Activated effector memory CD4-positive, alpha-beta T cell treated with anti-CD3 and anti-CD28 coated beads, Interleukin-2, amount 50 U/mL, for 16 hours (primary cell): ENCODE measurements around the gene NOBOX.
A peak's percentile ranks its signal among the peaks of the same experiment; 100 is the strongest.
"Not testable (repeated sequence)": the region's sequence is repeated elsewhere in the genome, so short reads cannot be mapped to it uniquely, and the experiment has no call there.

Experiments
- DNase-seq: peaks from one replicate; pipeline ENCODE4 v3.0.0-alpha.2; 2020

The NOBOX gene

DNA sequence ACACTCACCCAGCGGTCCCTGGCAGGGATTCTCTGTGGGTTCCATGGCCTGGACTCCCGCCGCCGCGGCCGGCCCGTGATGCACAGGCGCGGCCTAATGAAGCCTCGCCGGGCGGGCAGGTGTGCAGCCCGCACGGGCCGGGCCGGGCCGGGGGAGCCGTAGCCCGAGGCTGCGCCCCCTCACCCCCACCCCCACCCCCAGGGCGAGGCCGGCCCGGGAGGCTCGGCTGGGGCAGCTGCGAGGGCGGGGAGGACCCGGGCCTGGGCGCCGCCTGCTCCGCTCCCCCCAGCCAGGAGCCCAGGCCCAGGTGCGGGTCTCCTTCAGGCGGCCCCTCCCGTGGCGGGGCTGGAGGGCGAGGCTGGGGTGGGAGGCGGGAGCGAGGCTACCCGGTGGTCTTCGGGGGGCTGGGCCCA, at the start of gene NOBOX:
Gene NOBOX, minus strand, starts transcription at position 45 of the 413 bp plus-strand sequence.
- DNase-seq, result no peak

DNA sequence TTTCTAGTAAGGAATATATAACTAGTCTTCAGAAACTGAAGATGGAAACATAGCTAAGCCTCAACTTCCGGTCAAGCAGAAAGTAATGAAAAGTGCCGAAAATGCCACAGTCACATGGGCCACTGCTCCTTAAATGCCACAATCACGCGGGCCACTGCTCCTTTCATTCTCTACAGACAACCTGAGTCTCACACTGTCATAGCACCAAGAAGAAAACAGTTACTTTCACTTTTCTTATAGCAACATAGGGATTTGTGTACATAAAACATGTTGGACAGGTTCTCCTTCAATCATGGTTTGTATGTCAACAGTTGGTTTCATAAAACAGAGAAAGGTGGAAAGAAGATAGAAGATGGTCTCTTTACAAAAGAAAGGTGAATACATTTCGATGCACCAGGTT, 48.6 kb upstream of the NOBOX start:
- no peak for DNase-seq

DNA sequence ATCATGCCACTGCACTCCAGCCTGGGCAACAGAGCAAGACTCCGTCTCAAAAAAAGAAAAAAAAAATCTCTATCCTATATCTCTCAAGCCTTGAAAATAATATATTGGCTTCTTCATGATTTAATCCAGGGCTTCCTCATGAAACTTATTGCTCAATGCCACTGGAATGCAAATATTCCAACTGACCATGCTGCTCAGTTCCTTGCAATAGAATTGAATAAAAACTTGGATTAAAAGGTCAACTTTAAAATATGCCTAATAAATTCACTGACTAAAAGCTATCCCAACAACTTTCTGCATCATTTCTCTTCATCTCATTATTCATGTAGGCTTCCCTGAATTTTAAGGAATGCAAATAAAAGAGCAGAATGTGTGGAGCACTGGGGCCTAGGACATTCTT, 42.1 kb upstream of the NOBOX start:
- DNase-seq, result no peak

DNA sequence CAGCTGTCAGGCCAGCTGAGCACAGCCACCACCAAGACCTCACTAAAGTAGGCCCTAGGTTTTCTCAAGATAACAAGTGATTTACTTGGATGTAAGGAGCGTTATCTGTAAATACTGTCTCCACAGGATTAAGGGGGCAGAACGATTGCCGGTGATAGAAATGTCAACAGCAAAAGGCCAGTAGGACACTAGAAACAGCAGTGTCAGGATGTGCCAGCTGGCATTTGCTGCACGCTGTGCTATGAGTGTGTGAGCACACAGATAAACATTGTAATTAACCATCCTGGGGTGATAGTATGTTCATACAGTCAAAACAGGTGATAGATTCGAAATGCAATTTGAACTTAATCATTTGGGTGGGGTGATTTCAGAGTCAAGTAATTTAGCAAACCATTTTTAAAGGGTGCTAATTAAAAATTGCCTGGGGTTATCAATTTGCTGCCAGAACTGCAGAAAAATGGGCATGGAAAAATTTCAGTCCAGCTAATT, 36.3 kb upstream of the NOBOX start:
- no peak for DNase-seq

DNA sequence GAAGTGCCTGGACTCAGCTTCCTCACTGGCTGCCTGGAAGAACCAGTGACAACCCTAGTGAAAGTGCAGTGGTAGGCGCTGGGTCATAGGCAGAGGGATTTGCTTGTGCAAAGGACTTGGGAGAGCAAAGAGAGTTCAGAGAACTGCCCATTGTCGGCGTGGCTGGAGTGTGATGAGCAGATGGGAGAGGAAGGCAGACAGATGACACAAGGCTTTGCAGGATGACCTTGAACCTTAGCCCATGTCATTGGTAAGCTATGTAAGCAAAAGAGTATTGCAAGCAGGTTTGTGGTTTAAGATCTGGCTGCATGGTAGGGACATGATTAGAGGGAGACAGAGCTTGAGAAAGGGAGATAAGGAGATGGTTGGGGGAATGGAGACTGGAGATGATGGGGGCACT, 35.3 kb upstream of the NOBOX start:
- DNase-seq, result no peak

DNA sequence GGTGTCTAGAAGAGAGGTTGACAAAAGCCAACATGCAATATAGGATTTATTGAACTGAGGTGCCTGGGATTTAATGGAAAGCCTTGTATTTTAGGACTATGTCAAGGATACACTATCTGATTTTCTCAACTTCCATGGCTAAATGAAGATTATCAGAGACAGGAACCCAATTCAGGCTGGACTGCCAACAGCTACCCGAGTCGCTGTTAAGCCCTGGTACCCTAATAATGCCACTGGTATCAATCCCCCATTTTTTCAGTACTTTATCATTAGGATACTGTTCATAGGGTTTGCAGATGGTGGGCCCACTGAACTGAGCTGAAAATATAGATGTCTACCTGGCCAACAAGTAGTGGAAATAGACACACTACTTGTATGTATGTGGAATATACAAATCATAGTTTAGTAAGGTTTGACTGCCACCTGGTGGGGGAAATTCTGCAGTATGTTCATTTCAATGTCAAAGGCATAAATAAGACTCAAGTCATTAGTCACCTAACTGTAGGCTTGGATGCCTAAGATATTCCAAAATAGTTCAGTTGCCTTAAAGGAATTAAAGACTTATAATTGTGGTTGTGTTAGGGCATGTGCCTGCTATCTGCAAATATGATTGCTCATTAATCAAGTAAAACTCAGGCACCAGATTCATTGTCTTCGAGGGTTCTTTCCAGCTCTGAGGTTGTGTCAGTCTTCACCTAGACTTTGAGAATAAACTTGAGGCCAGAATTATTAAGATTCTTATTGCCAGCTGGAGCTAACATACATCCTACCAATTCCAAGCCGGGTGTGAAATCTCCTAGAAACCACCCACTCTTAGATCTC, 34.1 kb upstream of the NOBOX start:
- peak; percentile 63 for DNase-seq

DNA sequence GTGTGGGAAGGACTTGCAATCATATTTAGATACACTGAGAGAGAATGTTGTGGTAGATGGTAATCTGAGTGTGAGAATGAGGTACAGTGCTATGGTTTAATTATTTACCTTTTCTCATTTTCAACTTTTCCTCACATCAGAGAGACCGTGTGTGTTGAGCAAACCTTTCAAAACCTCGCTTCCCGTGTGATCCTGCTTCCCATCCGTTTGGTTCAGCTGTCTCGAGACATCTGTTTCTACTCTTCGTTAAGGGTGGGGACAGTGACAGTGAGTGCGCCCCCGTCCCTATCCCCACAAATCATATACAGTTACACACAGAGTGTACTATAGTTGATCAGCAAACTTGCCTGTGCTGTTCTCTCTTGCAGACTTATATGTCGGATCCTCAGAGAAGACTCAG, 33.0 kb upstream of the NOBOX start:
- DNase-seq, result no peak

DNA sequence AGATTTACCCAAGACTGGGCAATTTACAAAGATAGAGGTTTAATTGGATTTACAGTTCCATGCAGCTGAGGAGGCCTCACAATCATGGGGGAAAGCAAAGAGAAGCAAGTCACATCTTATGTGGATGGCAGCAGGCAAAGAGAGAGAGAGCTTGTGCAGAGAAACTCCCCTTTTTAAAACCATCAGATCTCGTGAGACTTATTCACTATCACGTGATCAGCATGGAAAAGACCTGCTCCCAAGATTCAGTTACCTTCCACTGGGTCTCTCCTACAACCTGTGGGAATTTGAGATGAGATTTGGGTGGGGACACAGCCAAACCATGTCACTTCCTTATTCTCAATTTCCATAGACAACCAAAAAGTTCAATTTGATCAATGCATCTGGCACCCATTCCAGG, 24.9 kb upstream of the NOBOX start:
- DNase-seq, result no peak

DNA sequence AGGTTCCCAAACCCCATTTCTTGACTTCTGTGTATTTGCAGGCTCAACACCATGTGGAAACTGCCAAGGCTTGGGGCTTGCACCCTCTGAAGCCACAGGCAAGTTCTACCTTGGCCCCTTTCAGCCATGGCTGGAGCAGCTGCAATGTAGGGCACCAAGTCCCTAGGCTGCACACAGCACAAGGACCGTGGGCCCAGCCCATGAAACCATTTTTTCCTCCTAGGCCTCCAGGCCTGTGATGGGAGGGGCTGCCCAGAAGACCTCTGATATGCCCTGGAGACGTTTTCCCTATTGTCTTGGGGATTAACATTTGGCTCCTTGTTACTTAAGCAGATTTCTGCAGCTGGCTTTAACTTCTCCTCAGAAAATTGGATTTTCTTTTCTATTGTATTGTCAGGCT, 24.0 kb upstream of the NOBOX start:
- not testable (repeated sequence) for DNase-seq

DNA sequence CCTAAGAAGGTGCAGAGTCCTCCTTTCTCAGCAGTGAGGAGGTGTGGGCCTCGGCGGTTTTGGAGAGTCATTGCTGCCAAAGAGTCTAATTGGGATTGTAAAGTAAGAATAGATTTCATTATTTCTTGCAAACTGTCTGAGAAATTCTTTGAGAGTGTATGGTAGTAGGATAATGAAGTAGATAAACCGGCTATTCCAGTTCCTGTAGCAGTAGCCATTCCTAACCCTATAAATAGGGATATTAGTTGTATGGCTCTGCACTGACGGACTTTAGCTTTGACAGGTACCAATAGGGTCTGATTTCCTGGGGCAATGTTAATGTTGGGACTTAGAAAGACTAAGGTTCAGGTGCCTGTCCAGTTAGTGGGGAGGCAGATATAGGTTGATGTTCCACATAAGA, 15.4 kb upstream of the NOBOX start:
- DNase-seq, result not testable (repeated sequence)

DNA sequence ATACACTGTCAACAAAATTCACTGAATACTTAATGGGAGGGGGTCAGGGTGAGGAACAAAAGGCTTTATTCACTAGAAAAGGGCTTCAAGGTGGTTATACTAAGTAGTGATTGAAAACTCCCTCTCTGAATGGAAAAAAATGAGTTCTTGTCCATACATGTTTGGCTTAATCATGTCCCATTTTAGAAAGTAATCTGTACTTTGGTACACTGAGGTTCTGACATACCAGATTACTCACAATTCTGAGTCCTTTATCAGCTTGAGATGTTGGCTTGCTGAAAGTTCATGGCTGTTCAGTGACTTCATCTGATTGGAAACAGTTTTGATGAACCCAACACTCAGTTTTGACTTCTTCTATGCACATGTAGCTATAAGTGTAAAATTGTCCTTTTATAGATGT, 12.8 kb upstream of the NOBOX start:
- DNase-seq, result no peak

DNA sequence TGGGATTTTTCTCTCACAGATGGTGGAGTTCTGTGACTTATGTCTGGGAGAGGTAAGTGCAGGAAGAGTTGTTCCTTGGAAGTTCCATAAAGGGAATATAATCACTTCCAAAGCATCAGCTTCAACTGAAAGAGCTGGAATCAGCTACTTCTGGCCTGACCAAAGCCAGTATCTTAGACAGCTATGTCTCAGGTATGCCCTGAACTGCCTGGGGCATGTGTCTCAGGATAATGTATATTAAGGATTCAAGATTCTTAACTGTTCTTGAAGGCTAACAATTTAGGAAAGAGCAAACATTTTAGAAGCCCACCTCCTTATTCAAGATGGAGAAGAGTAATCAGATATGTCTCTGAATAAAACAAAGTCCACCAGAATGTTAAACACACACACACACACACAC, 12.4 kb upstream of the NOBOX start:
- no peak for DNase-seq

DNA sequence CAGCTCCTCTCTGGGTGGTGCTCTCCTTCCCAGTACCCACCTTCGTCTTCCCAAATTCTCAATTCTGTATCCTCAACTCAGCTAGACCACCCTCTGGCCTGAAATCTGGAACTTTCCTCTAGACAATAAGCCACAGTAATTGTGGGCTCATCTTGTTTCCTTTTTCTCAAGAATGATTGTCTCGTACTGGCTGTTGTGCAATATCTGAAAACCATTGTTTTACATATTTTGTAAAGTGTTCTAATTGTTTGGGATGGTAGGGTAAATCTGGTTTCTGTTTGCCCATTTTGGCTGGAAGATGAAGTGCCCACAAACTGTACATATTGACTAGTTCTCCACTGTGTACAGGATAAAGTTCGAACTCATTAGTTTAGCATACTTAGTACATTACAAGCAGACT, 11.3 kb upstream of the NOBOX start:
- DNase-seq, result no peak

DNA sequence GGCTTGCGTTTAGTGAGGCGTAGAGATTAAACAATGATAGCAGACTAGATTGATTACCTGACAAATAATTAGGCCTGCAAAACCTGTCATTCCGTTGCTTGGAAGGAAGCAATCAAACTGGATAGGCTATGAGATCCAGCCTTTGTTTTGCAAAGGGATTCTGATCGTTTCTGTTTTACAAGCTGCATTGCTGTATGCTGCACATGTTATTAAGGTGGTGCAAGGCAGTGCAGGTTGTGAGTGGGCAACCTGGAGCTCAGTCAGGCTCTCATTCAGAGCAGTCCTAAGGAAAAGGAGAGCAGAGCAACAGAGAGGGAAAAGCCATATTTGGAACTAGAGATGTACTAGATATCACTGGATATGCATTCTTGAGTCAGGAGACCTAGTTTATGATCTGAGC, 6.9 kb upstream of the NOBOX start:
- DNase-seq, result no peak

DNA sequence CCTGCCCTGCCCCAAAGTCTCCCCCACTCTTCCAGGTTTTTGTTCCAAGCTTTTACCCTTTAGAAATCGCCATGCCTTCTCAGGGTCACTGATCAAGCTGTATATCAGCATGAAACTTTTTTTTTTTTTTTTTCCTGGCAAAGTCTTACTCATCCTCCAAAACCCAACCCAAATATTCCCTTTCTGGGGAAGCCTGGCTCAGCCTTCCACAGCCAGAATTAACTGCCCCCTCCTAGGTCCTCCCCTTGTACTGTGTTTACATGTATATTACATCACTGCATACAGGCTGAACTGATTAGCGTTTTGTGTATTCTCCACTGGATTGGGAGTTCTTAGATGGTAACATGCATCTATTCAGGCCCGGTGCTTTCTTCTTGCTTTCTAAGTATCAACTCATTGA, 4.6 kb upstream of the NOBOX start:
- DNase-seq, result no peak

DNA sequence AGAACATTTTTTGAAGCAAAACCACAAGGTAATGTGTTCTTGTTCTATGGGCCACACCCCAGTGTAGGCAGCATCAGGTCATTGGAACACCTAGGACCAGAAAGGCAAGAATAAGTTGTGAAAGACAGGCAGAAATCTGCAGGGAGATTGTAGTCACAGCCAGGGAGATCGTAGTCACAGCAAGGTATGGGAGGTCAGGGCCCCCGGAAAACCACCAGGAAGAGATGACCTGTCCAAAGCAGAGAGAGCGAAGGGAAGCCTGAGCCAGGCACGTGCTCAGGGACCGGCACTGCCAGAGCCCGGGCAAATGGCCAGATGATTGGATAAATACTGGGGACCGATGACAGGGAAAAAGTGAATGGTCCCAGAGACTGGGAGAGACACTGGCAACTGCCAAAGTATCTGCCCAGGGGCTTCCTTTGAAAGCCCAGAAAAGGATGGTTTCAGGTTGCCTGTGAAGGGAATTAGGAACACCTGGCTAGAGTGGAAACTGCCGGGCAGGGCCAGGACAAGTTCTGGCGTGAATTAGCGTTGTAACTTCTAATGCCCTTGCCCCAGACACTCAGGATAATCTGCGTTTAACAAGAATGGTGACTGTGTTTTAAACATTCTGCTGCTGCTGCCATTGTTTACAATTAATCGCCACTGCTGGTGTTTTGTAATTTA, 3.9 kb upstream of the NOBOX start:
- no peak for DNase-seq

DNA sequence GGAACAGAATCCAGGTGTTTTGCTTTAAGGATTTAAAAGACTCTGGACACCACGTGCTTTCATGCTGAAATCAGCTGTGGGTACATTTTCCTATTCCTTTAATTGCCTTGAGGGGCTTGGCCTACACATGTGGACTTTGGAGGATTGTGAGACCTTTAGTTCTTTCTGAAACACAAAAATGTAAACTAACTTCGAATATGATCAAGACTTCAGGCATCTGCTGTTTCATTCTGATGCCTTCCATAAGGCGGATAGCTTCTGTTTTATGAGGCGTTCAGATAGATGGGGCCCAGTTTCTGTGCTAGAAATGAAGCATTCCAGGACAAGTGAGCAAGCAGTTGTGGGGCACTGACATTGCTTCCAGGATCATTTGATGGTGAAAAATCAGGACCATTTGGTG, 1.5 kb upstream of the NOBOX start:
- DNase-seq, result no peak

DNA sequence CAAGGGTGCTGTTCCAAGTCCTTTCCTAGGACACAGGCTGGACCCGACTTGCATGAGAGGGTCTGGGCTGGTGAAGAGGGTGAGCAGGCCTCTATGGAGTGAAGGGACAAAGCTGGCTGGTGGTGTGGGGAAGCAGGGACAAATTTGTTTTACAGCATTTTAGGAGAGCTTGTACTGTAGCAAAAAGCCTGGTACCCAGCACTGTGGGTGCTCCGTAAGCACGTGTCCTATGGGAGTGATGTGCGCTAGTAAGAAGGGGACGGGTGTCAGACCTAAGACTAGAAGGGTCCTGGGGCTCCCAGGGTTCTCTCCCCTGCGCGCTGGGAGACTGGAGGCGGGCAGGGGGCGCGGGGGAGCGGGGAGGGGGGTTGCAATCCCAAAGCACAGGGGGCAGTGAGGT, 391 bp downstream of the NOBOX start:
- DNase-seq, result no peak

DNA sequence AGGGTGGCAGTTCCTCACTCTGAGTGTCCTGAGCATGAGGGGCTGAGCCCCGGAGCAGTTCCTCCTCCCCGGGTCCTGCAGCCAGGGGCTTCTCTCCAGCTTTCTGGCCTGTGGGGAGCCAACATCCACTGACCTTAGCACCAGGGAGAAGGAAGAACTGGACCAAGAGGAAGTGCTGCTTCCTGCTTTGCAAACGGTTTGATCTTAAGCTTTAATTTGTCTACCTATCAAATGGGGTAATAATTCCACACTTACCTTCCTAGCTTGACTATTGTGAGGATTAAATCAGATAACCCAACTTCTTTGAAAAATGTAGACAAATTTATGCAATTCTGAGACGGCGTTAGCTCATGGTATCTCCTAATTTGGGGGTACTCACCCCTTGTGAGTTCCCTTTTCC, 2.0 kb downstream of the NOBOX start:
- DNase-seq, result no peak

DNA sequence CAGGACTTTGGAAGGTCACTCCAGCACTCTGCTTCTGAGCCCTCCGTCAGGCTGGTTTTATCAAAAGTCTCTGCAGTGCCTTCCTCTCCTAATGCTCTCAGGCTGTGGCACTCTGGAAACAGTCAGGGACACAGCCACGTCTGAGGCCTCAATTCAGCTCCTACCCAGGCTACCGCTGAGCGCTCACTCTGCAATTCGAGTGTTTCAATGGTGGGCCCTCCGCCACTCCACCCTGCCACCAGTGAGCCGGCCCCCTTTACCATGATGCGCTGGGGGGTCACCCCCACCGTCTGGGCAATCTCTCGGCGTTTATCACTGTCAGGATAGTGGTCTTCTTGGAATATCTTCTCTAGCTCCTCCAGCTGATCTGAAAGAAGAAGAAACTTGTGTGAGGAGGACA, 3.5 kb downstream of the NOBOX start:
- DNase-seq, result no peak

DNA sequence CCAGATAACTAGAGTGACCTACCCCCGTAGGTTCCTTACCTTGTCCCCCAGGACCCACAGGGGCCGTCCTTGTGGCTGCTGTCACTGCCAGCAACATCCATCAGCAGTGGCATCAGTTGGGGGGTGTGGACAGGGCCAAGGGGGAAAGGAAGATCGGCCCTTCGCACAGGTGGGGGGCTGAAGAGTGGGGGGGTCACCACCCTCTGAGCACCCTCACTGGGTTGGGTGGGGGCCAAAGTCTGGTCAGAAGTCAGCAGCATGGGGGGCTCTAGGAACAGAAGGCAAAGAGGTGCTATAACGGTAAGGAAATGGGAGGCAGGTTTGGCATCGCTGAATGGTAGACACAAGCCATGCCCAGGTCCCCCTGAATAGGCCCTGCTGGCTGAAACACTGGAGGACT, 4.6 kb downstream of the NOBOX start:
- no peak for DNase-seq

DNA sequence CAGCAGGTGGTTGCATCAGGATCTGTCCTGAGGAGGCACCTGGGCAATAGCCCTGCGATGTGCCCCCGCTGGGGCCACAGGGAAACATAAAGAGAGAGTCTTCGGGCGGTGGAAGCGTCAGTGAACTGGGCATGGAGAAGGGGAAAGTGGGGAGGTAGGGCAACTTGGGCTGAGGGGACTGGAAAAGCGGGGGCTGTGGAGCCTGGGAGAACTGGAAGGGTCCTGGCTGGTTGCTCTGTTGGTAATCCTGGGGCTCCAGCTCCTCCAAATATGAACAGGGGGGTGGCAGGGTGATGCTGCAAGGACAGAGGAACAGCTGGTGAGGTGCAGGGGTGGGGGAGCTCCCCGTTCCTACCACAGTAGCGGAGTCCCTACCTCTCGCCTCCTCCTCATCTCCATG, 5.2 kb downstream of the NOBOX start:
- no peak for DNase-seq

DNA sequence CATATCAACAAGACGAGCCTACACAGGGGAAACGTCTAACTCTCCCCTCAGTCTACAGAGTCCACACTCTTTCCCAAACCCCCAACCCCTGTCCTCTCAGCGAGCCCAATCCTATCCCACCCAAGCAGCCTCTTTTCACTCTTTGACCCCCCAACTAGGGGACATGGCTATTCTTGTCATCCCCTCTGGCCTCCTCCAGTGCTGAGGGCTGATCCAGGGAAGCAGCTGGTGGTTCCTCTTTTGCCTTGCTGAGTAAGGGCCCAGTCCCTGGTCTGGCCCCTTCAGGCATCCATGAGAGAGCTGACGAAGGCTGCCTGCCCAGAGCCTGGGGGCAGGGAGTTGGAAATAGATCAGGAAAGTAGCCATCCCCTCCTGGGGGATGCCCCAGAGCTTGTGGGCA, 6.4 kb downstream of the NOBOX start:
- no peak for DNase-seq

DNA sequence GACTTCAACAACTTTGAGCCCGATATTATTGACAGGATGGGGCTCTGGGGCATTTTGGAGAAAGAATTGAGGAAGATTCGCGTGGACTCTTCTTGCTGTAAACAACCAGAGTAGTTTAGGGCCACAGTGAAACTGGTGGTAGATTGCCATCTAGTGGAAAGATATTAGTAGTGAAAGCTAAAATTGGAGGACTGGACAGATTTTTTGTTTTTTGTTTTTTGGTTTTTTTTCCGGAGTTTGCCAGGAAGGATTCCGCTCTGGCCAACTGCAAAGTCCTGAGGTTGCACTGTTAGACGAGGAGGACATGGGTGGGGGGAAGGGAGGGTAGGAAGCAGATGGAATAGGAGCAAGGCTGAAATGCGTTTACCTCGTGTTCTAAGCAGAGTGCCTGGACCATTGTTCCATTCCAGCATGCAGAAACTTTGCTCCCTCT, 11.7 kb downstream of the NOBOX start:
- no peak for DNase-seq

DNA sequence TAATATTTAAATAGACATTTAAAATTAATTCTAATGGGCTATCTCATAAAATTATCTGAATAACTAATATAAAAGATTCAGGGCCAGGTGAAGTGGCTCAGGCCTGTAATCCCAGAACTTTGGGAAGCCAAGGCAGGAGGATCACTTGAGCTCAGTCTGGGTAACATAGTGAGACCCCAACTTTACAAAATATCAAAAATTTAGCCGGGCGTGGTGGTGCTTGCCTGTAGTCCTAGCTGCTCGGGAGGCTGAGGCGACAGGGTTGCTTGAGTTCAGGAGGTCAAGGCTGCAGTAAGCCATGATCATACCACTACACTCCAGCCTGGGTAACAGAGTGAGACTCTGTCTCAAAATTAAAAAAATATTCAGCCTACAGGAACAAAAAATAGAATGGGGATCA, 12.5 kb downstream of the NOBOX start:
- no peak for DNase-seq
